Measurements from ENCODE around the gene DAPK1. TPM values are rescaled to one million over a fixed set of nuclear protein-coding genes. Genes with fewer than 3 reads are reported as not detected.

The DAPK1 gene
- total RNA-seq, 1 experiment from 2014 or later = 133 TPM

DNA sequence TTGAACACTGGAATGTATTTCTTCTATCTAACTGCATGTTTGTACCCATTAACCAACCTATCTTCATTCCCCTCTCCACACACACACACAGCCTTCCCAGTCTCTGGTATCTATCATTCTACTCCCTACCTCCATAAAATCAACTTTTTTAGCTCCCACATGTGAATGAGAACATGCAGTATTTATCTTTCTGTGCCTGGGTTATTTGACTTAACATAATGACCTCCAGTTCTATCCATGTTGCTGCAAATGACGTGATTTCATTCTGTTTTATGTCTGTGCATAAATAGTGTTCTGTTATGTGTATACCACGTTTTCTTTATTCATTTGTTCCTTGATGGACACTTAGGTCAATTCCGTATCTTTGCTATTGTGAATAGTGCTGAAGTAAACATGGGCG is 189.5 kb downstream of the DAPK1 start:
- TF ChIP-seq, protein P1, sequence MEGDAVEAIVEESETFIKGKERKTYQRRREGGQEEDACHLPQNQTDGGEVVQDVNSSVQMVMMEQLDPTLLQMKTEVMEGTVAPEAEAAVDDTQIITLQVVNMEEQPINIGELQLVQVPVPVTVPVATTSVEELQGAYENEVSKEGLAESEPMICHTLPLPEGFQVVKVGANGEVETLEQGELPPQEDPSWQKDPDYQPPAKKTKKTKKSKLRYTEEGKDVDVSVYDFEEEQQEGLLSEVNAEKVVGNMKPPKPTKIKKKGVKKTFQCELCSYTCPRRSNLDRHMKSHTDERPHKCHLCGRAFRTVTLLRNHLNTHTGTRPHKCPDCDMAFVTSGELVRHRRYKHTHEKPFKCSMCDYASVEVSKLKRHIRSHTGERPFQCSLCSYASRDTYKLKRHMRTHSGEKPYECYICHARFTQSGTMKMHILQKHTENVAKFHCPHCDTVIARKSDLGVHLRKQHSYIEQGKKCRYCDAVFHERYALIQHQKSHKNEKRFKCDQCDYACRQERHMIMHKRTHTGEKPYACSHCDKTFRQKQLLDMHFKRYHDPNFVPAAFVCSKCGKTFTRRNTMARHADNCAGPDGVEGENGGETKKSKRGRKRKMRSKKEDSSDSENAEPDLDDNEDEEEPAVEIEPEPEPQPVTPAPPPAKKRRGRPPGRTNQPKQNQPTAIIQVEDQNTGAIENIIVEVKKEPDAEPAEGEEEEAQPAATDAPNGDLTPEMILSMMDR (IDR thresholded peaks at IDR 0.05; ENCODE audit: unreplicated experiment) = no peak
- BruUV-seq (replicated peaks) = no TSS peak
- CTCF ChIA-PET = no interaction called here
- H3K4me3 Mint-ChIP-seq (ENCODE audit: low read depth, unreplicated experiment) = no peak overlapping the region
- peaks cover 46% of the 10 kb centered on the region for H3K36me3 Mint-ChIP-seq (ENCODE audit: insufficient read depth, unreplicated experiment)
- H3K9me3 Mint-ChIP-seq (ENCODE audit: low read depth, unreplicated experiment) = no peaks in the 10 kb centered on the region
- intact Hi-C loops (cut with micrococcal nuclease; ENCODE audit: unreplicated experiment) = no loop called here
- no peak overlapping the region for H3K27ac Mint-ChIP-seq (ENCODE audit: unreplicated experiment)
- H3K4me1 Mint-ChIP-seq (ENCODE audit: low read depth, unreplicated experiment) = peaks cover 8% of the 10 kb centered on the region
- H3K27me3 Mint-ChIP-seq (ENCODE audit: unreplicated experiment) = no peaks in the 10 kb centered on the region
- no peak for DNase-seq

DNA sequence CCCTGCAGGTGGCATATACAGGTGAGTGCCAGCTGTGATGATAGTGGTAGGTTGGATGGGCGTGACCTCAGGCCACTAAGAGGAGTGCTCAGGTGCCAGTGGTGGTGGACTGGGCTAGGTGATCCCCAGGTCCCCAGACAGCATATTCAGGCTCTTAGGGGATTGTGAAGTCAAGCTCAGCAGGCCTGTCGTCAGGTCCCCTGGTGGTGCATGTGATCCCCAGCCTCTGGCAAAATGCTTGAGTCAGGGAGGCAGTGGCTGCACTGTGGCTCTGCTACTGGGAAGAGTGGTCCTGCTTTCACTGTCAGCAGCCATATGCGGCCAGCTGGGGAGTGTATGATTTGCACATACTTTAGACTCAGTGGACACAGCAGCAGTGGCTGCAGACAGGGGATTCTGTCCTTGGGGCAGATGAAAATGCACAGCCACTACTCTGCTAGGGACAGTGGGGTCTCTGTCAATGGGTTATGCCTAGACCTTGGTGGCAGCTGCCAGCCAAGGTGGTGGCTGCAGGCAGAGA is 196.6 kb downstream of the DAPK1 start:
- no peak for DNase-seq
- Mint-ChIP-seq H3K36me3 (ENCODE audit: insufficient read depth, unreplicated experiment) (peaks cover 23% of the 10 kb centered on the region), H3K27ac (ENCODE audit: unreplicated experiment) (no peak overlapping the region), H3K4me1 (ENCODE audit: low read depth, unreplicated experiment) (no peaks in the 10 kb centered on the region), H3K9me3 (ENCODE audit: low read depth, unreplicated experiment) (no peaks in the 10 kb centered on the region), H3K27me3 (ENCODE audit: unreplicated experiment) (no peaks in the 10 kb centered on the region), H3K4me3 (ENCODE audit: low read depth, unreplicated experiment) (no peak overlapping the region)
- TF ChIP-seq, protein P1 (IDR thresholded peaks at IDR 0.05; ENCODE audit: unreplicated experiment) = no peak
- no TSS peak for BruUV-seq (replicated peaks)
- intact Hi-C loops (cut with micrococcal nuclease; ENCODE audit: unreplicated experiment) = no loop called here
- CTCF ChIA-PET = interaction anchor here (0.5 to 0.9 kb wide), 2 partner anchors 321 to 351 kb away, joined by 3 to 5 read pairs; no protein-coding TSS in a partner anchor

DNA sequence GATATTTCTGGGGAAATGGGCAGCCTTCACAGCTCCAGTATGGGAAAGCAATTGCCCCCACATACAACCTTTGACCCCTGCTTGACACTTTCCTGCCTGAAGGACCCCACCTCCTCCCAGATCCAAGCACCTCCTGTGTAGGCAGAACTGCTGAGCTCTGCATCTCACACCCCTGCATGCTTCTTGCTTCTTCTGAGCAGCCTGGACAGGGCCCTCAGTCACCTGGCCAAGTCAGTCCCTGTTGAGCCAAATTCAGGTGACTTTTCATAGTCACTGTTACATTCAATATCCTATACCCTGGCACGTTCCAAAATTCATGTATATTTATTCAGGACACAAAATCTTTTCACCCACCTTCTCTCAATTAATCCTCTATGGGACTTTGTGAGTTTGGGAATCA is 197.9 kb downstream of the DAPK1 start:
- intact Hi-C loops (cut with micrococcal nuclease; ENCODE audit: unreplicated experiment) = no loop called here
- Mint-ChIP-seq H3K36me3 (ENCODE audit: insufficient read depth, unreplicated experiment) (peaks cover 22% of the 10 kb centered on the region), H3K4me1 (ENCODE audit: low read depth, unreplicated experiment) (no peaks in the 10 kb centered on the region), H3K27me3 (ENCODE audit: unreplicated experiment) (no peaks in the 10 kb centered on the region), H3K27ac (ENCODE audit: unreplicated experiment) (no peak overlapping the region), H3K9me3 (ENCODE audit: low read depth, unreplicated experiment) (no peaks in the 10 kb centered on the region), H3K4me3 (ENCODE audit: low read depth, unreplicated experiment) (no peak overlapping the region)
- TF ChIP-seq, protein P1 (IDR thresholded peaks at IDR 0.05; ENCODE audit: unreplicated experiment) = no peak
- CTCF ChIA-PET = no interaction called here
- no TSS peak for BruUV-seq (replicated peaks)
- no peak for DNase-seq

DNA sequence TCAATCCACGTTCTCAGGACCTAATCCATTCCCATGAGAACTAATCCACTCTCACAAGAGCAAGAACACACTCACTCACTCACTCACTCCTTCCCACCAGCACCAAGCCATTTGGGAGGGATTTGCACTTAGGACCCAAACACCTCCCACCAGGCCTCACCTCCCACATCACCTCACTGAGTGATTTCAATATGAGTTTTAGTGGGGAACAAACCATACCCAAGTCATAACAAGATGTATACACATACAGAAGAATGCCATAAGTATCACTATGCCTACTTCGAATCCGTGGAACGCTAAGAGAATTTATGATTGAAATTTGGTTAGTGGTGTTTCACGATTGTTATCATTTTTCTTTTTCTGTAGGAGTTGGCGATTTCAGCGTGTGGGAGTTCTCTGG is 199.0 kb downstream of the DAPK1 start:
- no peak for DNase-seq
- peaks cover 18% of the 10 kb centered on the region for H3K36me3 Mint-ChIP-seq (ENCODE audit: insufficient read depth, unreplicated experiment)
- BruUV-seq (replicated peaks) = no TSS peak
- CTCF ChIA-PET = no interaction called here
- H3K9me3 Mint-ChIP-seq (ENCODE audit: low read depth, unreplicated experiment) = no peaks in the 10 kb centered on the region
- no peaks in the 10 kb centered on the region for H3K4me1 Mint-ChIP-seq (ENCODE audit: low read depth, unreplicated experiment)
- TF ChIP-seq, protein P1 (IDR thresholded peaks at IDR 0.05; ENCODE audit: unreplicated experiment) = no peak
- no peak overlapping the region for H3K4me3 Mint-ChIP-seq (ENCODE audit: low read depth, unreplicated experiment)
- intact Hi-C loops (cut with micrococcal nuclease; ENCODE audit: unreplicated experiment) = no loop called here
- H3K27ac Mint-ChIP-seq (ENCODE audit: unreplicated experiment) = no peak overlapping the region
- no peaks in the 10 kb centered on the region for H3K27me3 Mint-ChIP-seq (ENCODE audit: unreplicated experiment)

All from Calu3 (cell line).